Psoas muscle (tissue), 8 donors: ENCODE results near the gene PITPNC1. TPM values are rescaled to one million over a fixed set of nuclear protein-coding genes. Genes with fewer than 3 reads are reported as not detected.
"Not testable (repeated sequence)": the region's sequence is repeated elsewhere in the genome, so short reads cannot be mapped to it uniquely, and the experiment has no call there.

Experiments
- ATAC-seq, 4 donors: fragments of 200-7000 bp; cut with Tn5 transposase; one replicate each; pipeline ENCODE4 v1.9.1; 2020; ENCODE audit warnings: moderate library complexity in 3 of 4, mild to moderate bottlenecking in 2 of 4
- DNase-seq, 2 donors: peaks; one replicate each; pipeline ENCODE4 v3.0.0-alpha.2; 2020
- H3K27ac ChIP-seq: fragments of 200-600 bp; one replicate; pipeline ENCODE4 v1.8.0; 2022
- H3K27me3 ChIP-seq, 3 donors: fragments of 200-600 bp in 1 of 3; one replicate each; pipeline versions ENCODE4 v1.6.1 to v1.8.0; 2013 to 2022; ENCODE audit warnings: low read length in 2 of 3, mild to moderate bottlenecking in 2 of 3, moderate library complexity in 1 of 3; ENCODE audit not compliant: insufficient read depth in 3 of 3
- H3K36me3 ChIP-seq, 2 donors: fragments of 200-600 bp in 1 of 2; one replicate each; pipeline versions ENCODE4 v1.6.1 to v1.8.0; 2013 to 2022; ENCODE audit warnings: low read depth in 1 of 2, mild to moderate bottlenecking in 1 of 2, moderate library complexity in 1 of 2; ENCODE audit not compliant: insufficient read depth in 1 of 2
- H3K4me1 ChIP-seq: fragments of 200-600 bp; one replicate; pipeline ENCODE4 v1.8.0; 2022
- H3K4me3 ChIP-seq: fragments of 200-600 bp; one replicate; pipeline ENCODE4 v1.8.0; 2022; ENCODE audit warnings: mild to moderate bottlenecking
- H3K9me3 ChIP-seq: fragments of 200-600 bp; one replicate; pipeline ENCODE4 v1.8.0; 2022
- WGBS, 3 donors: extraction: QIAGEN DNeasy Blood & Tissue Kit; methylation state at CpG; one replicate each; pipeline versions ENCODE4 v1.1.6 to v1.1.7; 2013; 5-methylcytosine and 5-hydroxymethylcytosine counted together
- intact Hi-C, 2 donors: fragments of 100-400 bp; cut with DNase I; formaldehyde crosslinking; loops; one replicate each; pipeline versions ENCODE4 v1.11.0 to v1.14.2; 2022
- polyA plus RNA-seq, 3 donors: library from polyadenylated mRNA; stranded (reverse); fragments of 200-250 nt; gene quantifications; one replicate each; pipeline ENCODE4 v1.2.3, GENCODE V29; 2013
- total RNA-seq, 4 donors: library from RNA; stranded (reverse); fragmentation: NEBNext Ultra II Directional in 2 of 4; extraction: Animal tissue kit (Norgen Biotek cat#: 25700) in 2 of 4; gene quantifications; one replicate each; pipeline versions ENCODE4 v1.2.1 to v1.2.4, GENCODE V29; 2021 to 2023
- TF ChIP-seq, protein P1 (sequence below): fragments of 200-600 bp; IDR thresholded peaks from one replicate; pipeline ENCODE4 v1.8.0; 2022; ENCODE audit warnings: antibody characterized with exemption
- donor health status: healthy with polysubstance abuse.
- donor health status: DM: no; HTN: no; CAD: no; lungs with moderate emphysema.
- donor health status: Bipolar disorder and iron deficiency.
- donor health status: healthy.
- donor health status: DM: yes; HTN: yes; CAD: no.
- donor health status: DM: no; HTN: no; CAD: no.
- donor health status: DM: no; HTN: no; CAD: no.
- donor health status: DM: yes; HTN: yes; CAD: no.

PITPNC1 gene
- total and polyA plus RNA-seq, 7 donors = 4.4 to 54.7 (median 6.6) TPM

DNA sequence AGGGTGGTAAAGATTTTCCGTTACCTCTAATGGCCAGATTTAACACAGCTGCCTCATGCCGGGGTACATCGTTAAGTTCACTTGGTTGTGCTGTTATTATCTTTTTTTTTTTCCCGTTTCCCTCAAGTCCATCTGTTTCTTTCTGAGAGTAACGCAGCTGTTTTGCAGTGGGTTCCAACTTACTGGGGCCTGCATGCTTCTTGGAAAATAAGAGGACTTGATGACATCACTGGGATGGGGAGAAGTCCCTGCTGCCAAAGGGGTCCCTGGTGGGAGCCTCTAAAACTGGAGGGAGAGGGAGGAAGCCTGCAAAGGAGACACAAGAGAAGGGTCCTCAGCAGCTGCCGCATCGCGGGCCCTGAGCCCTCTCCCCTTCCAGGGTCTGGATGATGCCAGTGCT lies 262.9 kb downstream of the PITPNC1 start:
- no peak for DNase-seq
- TF ChIP-seq, protein P1, sequence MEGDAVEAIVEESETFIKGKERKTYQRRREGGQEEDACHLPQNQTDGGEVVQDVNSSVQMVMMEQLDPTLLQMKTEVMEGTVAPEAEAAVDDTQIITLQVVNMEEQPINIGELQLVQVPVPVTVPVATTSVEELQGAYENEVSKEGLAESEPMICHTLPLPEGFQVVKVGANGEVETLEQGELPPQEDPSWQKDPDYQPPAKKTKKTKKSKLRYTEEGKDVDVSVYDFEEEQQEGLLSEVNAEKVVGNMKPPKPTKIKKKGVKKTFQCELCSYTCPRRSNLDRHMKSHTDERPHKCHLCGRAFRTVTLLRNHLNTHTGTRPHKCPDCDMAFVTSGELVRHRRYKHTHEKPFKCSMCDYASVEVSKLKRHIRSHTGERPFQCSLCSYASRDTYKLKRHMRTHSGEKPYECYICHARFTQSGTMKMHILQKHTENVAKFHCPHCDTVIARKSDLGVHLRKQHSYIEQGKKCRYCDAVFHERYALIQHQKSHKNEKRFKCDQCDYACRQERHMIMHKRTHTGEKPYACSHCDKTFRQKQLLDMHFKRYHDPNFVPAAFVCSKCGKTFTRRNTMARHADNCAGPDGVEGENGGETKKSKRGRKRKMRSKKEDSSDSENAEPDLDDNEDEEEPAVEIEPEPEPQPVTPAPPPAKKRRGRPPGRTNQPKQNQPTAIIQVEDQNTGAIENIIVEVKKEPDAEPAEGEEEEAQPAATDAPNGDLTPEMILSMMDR = no peak
- H3K36me3 ChIP-seq = no peaks in the 10 kb centered on the region
- H3K9me3 ChIP-seq = no peaks in the 10 kb centered on the region
- H3K4me3 ChIP-seq = no peak overlapping the region
- H3K27ac ChIP-seq = no peak overlapping the region
- ATAC-seq = no peak
- WGBS, 3 donors = 53 to 70% (median 54%) methylated on average over 8 of the region's 8 CpGs
- peaks cover 0 to 2% (median 0%) of the 10 kb centered on the region in 3 donors for H3K27me3 ChIP-seq
- H3K4me1 ChIP-seq = no peaks in the 10 kb centered on the region
- intact Hi-C loops = no loop called here

GRCh38 chr17:67642488-67642887 lies 265.4 kb downstream of the PITPNC1 start:
- Histone ChIP-seq H3K27me3 (no peaks in the 10 kb centered on the region), H3K27ac (no peak overlapping the region), H3K9me3 (no peaks in the 10 kb centered on the region), H3K36me3 (no peaks in the 10 kb centered on the region), H3K4me1 (no peaks in the 10 kb centered on the region), H3K4me3 (no peak overlapping the region)
- no peak for DNase-seq
- intact Hi-C loops = no loop called here
- no peak for ATAC-seq
- WGBS, 3 donors = 36 to 67% (median 50%) methylated on average over 5 of the region's 5 CpGs
- TF ChIP-seq, protein P1 = no peak

GRCh38 chr17:67644061-67644460 lies 267.0 kb downstream of the PITPNC1 start:
- WGBS, 3 donors = 27 to 35% (median 33%) methylated on average over 5 of the region's 5 CpGs
- Histone ChIP-seq H3K4me1 (peaks cover 7% of the 10 kb centered on the region), H3K4me3 (no peak overlapping the region), H3K27me3 (no peaks in the 10 kb centered on the region), H3K9me3 (no peaks in the 10 kb centered on the region), H3K27ac (no peak overlapping the region), H3K36me3 (no peaks in the 10 kb centered on the region)
- no peak for ATAC-seq
- DNase-seq = no peak
- TF ChIP-seq, protein P1 = no peak
- intact Hi-C loops = no loop called here

DNA sequence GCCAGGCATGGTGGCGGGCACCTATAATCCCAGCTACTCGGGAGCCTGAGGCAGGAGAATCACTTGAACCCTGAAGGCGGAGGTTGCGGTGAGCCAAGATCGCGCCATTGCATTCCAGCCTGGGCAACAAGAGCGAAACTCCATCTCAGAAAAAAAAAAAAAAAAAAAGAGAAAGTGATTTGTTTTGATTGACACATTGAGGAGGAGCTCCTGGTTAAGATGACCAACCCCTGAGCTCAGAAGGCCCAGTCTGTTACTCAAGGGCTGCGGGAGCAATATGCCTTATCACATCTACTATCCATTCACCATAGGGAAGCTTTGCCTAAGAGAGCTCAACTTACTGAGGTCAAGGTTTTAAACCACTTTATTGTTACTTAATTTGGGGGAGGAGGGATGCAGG lies 268.1 kb downstream of the PITPNC1 start:
- H3K9me3 ChIP-seq, DNase-seq, H3K36me3 ChIP-seq, H3K27me3 ChIP-seq, H3K27ac ChIP-seq, intact Hi-C loops, H3K4me1 ChIP-seq, ATAC-seq, H3K4me3 ChIP-seq: not testable (repeated sequence)
- 96 to 99% (median 99%) methylated on average over 8 of the region's 8 CpGs for WGBS, 3 donors

- TF ChIP-seq, protein P1 = no peak
- Histone ChIP-seq H3K27ac (no peak overlapping the region), H3K9me3 (no peaks in the 10 kb centered on the region), H3K27me3 (no peaks in the 10 kb centered on the region), H3K4me3 (no peak overlapping the region), H3K36me3 (no peaks in the 10 kb centered on the region), H3K4me1 (peaks cover 7% of the 10 kb centered on the region)
- WGBS, 3 donors = 94 to 97% (median 96%) methylated on average over 6 of the region's 6 CpGs
- intact Hi-C loops = no loop called here
- ATAC-seq (no peak), DNase-seq (no peak)
These were observed 269.4 kb downstream of the PITPNC1 start for GRCh38 chr17:67646472-67646871.
